Kidney tubule cell (primary cell): ENCODE measurements around the gene SGCB.
A peak's percentile ranks its signal among the peaks of the same experiment; 100 is the strongest.

Experiments
- DNase-seq: peaks from one replicate; pipeline ENCODE4 v3.0.0-alpha.2; 2018; ENCODE audit warnings: low spot score

The SGCB gene

DNA sequence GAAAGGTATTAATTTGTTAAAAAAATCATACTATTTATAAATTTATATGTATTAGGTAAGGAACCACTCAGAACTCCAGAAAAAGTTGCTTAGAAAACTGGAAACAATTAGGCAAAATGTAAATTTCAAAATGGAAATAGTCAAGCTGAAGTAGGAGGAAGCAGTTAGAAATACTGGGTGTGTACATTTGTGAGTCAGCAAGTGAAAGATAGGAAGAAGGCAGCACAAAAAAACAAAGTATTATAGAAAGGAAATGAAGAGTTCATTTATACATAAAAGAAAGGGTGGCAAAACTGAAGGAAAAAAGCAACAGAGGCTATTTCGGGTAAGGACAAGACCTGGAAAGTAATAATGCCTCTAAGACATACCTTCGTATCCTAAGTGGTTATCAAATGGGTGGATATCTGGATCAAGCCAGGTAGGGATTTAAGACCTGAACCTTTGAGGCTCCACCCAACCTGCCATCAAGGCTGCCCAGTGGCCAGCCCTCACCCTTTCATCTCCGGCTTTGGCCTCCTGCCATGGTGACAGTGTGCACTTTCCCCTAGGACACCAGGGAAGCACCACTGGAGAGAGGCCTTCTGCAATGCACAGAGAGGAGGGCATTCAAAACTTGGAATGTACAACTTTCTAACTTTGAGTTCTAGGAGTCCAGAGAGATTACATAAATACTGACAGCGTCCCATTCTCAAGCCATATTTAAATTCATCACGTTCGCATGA lies 18.0 kb downstream of the SGCB start, which contains the start of gene LRRC66:
Gene LRRC66 (minus strand): TSS at position 428 of the 722 bp plus-strand sequence. CDS start 2,750 bp downstream, outside the sequence.
- peak; percentile 22 for DNase-seq

GRCh38 chr4:52017814-52018213 lies 20.3 kb downstream of the SGCB start:
- DNase-seq = no peak

DNA sequence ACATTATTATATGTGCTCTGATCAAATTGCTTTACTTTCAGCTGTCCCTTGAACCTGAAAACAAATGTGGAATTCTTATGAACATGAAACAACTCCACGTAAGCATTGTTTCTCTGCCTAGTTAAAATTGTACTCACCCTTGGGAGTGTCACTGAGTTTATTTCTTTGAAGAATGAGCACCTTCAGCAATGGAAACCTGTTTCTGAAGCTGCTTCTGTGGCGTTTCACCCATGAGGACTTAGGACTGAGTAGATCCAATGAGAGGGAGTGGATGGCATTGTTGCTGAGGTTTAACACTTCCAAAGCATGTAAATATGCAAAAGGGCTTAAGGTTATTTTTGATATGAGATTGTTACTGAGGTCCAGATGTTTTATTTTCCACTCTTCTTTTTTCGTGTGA lies 21.1 kb downstream of the SGCB start:
- no peak for DNase-seq

DNA sequence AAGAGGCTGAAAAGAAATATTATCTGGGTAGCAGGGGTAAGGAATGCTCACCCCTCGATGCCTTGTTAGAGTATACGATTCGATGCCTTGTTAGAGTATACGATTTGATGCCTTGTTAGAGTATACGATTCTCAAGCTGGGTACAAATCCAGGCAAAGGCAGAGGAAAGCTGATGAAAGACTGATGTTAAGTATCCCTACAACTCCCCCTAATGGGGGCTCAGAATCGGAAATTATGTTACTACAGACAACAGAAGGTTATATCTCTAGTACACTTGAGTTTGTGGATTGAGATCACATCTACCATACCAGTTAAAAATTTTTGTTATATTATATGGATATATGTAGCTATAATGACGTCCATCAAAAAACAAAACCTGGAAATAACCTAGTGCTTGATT lies 22.7 kb downstream of the SGCB start:
- DNase-seq = no peak

DNA sequence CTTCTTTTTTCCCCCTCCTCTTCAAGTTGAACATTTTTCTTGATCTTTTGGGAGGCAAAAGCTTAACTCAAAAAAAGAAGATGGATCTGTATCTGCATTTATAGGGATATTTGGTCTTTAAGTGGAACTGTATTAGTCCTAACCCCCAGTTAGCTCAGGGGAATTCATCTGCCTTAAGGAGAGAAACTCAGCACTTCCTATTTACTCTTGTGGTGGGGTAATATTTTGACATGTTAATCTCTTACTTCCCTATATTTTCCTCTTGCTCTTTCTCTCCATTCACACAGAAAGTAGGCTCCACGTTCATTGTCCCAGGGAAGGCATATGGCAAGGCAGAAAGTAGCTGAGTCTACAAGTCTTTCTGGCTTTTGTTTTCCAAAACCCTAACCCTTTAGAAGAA lies 23.2 kb downstream of the SGCB start:
- no peak for DNase-seq

GRCh38 chr4:52012651-52013050 lies 25.4 kb downstream of the SGCB start:
- DNase-seq = no peak

DNA sequence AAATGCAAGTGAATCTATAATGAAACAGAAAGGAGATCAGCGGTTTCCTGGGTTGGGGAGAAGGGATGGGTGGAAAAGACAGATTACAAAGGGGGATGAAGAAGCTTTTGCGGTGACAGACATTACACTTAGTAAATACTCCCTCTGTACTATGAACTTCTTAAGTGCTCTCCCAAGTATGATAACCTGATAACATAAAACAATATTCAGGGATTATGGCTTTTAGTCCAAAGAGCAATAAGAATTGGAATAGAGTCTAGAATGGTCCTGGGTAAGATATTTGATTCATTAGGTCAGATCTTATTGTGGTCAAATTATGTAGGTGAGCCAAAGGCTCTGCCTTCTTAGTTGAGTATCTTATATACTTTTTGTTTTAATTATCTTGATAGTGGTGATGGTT lies 27.1 kb downstream of the SGCB start:
- DNase-seq = no peak

GRCh38 chr4:52006887-52007286 lies 31.2 kb downstream of the SGCB start:
- DNase-seq = no peak

DNA sequence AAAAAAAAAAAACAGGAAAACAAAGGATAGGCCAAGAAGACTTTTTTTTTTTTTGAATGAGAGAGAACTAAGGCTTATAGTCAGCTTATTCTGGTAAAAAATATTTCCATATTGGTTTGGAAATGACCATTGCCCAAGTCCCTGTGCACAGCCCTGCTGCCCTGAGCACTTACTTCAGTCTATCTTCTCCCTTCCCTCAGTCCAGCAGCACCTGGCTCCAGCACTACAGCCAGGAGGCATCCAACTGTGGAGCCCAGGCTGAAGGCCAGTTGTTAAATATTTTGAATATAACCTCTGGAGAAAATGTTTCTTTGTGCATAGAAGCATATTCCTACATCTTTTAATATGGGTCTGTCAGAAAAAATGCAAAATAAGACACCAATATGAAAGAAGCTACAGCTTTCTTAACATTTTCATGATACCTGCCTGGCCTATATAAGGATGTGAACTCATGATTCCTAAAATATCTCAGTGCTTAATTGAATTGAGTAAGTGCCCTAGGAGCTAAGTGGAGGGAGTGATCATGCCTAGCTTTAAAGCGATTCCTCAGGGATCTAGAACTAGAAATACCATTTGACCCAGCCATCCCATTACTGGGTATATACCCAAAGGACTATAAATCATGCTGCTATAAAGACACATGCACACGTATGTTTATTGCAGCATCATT lies 32.4 kb downstream of the SGCB start:
- DNase-seq = no peak

DNA sequence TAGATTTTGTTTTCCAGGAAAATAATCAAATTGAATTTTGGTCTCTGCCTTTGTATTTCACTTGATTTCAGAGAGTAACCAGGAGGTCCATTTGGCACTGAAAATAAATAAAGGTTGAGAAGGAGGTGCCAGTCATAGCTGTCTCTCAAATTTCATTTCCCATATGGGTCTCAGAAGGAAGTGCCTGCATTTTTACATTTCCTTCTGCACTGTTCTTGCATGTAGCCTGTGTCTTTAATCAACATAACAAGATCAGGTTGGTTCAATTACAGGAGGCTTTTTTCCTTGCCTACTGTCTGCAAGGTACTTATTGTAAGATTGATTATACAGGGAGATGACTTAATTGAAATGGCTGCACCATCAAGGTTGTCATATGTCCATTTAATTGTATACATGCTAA lies 33.7 kb downstream of the SGCB start:
- no peak for DNase-seq

- peak; percentile 44 for DNase-seq
Measured at GRCh38 chr4:52001616-52002015, 36.5 kb downstream of the SGCB start.

GRCh38 chr4:51999250-51999649 lies 38.8 kb downstream of the SGCB start:
- no peak for DNase-seq

GRCh38 chr4:51998837-51999236 lies 39.3 kb downstream of the SGCB start:
- DNase-seq = no peak

DNA sequence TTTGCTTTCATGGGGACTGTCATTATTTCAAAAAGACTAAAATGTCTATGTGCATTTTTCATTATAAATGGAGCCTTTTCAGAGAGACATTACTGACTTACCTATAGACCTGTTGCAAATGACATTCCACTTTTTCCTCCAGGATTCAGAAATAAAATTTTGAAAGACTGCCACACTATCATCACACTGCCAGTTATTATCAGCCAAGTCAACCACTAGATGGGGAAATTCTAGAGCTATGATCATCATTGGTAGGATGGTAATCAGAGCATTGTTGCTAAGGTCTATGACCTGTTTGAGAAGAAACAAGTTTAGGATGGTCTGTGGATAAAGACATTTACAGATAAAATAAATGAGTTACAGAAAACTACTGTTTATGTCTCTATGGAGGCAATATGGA lies 40.5 kb downstream of the SGCB start:
- no peak for DNase-seq

GRCh38 chr4:51995647-51996220 lies 42.4 kb downstream of the SGCB start:
- DNase-seq = no peak
